HG03342 (cell line): Measurements from ENCODE around the gene TNRC6A.

Experiments used
- ATAC-seq: cut with Tn5 transposase; IDR thresholded peaks from one replicate; pipeline ENCODE4 v1.9.1; 2021; ENCODE audit warnings: mild to moderate bottlenecking, moderate library complexity; ENCODE audit not compliant: unreplicated experiment

TNRC6A gene

DNA sequence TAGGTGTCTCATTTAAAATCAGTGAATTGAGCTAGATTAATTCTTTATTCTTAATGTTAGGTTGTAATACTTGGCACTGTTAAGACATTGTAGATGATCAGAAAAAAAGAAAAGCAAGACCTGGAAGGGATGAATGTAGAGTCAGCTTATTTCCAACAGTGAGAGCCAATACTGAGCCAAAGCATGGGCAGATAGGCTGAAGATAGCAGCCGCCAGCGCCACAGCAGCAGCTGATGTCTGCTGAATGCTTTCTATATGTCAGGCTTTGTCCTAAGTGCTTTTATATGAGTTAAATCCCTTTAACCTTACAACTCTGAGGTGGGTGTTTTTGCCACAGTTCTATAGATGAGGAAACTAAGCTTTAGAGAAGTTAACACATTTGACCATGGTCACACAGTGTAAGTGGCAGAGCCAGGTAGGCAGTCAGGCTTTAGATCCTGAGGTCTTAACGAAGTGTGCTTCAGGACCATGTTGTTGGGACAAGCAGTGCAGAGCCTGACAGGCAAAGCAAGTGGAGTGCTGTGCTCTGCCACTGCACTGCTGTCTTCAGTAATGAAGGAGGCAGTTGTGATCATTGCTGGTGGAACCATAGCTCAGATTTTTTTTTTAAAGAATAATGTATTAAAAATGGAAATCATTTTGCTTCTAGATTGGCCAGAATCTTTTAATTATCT lies 25.9 kb downstream of the TNRC6A start:
- ATAC-seq: no peak

DNA sequence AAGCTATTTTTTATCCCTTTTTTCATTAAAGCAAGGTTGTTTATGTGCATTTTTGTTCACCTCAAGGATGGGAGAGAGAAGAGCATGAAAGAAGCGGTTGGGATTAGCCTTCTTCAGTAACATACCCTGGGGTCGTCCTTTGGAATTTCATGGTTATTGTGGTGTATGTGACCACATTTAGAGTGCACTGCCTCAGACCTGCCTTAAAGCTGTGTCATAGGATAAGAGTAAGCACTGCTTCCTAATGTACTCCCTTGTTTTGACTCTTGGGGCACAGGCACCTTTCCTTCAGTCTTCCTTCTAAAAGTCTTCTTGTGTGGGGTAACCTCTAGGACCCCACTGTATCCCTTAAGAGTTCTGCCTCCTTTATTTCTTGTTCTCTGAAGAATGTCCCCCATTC lies 28.9 kb downstream of the TNRC6A start:
- ATAC-seq: no peak

DNA sequence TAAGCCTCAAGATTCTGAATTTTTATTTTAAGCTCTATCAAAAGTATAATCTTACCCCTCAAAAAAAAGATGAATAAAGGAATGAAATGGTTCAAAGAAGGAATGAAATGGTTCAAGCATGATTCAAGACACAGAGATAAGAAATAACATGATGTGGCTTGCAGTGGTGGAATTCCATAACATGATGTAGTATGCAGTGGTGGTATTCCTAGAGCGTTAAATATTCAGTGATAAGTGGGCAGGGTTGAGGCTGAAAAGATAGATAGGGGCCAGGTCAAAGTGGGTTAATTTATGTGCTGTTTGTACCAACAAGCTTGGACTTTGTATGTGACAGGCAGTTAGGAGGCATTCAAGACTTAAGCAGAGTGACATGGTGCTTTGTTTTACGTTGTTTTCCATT lies 29.6 kb downstream of the TNRC6A start:
- no peak for ATAC-seq

DNA sequence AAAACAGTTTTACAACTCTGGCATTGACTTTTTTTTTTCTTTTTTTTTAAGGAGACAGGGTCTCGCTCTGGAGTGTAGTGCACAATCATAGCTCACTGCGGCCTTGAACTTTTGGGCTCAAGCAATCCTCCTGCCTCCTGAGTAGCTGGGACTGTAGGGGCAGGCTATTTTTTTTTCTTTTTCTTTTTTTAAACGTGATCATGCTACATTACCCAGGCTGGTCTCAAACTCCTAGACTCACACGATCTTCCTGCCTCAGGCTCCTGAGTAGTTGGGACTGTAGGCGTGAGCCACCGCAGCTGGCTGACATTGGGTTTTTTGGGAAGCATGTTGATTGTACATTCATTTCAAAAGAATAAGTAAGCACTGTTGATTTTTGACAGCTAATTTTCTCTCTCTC lies 32.1 kb downstream of the TNRC6A start:
- no peak for ATAC-seq

DNA sequence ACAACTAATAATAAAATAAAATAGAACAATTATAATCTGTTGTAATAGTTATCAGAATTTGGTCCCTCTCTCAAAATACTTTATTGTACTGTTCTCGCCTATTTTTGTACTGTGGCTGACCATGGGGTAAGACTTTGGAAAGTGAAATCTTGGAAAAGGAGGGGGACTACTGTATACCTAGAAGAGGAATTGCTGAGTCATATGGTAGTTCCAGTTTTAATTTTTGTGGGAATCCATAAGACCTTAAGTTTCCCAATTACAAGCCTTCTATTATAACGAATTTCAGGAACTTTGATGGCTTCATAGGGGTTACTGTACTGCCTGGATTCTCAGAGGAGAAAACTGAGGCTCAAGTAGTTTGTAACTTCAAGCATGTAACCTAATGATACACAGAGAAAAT lies 35.5 kb downstream of the TNRC6A start:
- ATAC-seq: no peak

DNA sequence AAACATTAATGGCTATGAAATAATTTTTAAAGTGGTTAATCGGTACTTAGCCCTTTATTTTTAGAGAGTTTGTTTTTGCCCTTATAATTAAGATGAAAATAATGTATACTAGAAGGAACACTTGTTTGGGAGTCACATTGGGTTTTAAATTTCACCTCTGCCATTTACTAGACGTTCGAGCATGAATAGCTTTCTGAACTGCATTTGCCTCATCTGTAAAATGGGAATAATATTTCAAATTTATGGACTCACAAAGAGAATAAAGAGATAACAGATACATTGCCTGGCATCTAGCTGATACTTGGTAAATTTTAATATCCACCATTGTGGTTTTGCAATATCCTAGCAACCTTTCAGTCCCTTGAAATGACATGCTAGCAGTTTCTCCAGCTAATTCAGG lies 36.6 kb downstream of the TNRC6A start:
- no peak for ATAC-seq

DNA sequence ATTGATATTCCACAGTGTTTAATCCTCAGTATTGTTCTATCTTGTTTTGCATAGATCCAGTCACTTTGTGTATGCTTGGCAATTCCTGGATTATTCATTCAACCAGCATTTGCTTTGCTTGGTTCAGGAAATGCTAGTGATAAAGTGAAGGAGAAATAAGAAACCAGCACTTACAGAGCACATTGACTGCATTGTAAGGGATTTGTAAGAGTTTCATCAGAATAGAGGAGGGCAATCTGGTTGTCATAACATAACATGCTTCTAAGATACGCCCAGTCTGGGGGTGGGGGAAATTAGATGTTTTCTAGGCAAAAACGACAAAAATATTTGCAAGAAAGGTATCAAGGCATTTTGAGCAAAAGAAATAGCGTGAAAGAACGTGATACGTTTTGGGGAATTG lies 40.4 kb downstream of the TNRC6A start:
- no peak for ATAC-seq

DNA sequence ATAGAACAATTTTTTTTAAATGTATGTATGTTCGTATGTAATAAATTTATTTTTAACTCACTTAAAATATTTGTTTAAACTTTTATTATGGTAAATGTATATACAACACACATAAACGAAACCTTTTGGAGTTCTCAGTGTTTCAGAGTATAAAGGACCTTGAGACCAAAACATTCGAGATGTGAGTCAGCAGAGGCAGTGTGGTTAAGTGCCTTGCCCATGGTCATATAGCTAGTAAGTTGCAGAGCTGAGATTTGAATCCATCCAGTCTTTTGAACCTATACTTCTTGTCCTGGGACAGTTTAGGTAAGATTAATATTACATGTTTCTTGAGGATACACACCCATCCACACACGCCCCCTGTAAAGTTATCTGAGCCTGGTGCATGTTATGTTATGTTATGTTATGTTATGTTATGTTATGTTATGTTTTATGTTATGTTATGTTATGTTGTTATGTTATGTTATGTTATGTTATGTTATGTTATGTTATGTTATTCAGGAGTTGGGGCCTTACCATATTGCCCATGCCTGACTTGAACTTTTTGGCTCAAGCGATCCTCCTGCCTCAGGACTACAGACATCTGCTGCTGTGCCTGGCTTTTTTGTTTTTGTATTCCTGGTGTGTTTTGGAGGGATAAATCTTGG lies 41.8 kb downstream of the TNRC6A start:
- ATAC-seq: no peak

DNA sequence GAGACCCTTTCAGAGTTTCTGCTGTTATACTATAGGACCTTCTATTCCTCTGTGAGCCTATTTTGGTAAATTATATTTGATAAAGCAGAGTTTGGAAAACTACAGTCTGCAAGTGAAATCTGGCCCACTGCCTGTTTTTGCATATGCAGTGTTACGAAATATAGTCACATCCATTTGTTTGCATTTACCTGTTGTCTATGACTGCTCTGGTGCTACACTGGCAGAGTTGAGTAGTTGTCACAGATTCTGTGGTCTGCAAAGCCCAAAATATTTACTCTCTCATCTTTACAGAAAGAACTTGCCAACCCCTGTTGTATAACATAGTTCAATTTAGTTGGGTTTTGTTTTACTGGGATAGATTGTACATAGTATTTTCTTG lies 42.3 kb downstream of the TNRC6A start:
- no peak for ATAC-seq

DNA sequence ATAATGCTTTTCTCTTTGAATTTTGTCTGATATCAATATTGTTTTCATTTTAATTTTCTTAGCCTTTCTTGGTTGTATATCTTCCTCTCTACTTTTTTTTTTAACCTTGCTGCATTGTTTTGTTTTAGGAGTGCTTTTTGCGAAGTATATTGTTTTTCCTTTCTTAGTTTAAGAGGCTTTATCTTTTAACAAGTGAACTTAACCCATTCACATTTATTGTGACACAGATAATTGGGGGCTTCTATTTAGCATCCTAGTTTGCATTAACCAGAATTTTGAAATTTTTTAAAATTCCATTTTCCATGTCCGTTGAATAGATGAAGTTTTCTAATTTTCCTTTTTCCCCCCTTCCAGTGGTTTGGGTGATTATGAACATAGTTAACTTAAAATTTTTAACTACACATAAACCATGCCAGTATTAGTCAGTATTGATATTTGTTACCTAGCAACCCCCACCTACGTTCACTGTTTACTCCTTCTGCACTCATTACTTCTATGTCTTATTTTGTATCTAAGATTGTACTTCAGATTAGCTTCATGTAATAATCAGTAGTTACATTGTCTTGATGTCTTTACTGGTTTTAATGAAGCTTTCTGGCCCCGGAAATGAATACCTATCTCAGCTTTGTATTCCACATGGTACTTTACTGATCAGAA lies 44.4 kb downstream of the TNRC6A start:
- no peak for ATAC-seq

DNA sequence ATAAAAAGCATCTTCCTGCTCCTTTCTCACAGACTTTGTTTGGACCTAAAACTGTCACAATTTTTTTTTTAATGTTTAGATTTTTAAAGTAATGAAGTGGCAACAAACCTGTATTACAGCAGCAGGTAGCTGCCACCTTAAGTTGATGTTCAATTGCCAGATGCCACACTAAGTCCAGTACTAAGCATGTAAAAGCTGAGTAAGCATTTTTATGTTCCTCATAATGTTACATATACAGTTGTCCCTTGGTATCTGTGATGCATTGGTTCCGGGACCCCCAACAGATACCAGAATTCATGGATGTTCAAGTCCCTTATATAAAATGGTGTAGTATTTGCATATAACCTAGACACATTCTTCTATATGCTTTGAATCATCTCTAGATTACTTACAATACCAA lies 45.1 kb downstream of the TNRC6A start:
- no peak for ATAC-seq

DNA sequence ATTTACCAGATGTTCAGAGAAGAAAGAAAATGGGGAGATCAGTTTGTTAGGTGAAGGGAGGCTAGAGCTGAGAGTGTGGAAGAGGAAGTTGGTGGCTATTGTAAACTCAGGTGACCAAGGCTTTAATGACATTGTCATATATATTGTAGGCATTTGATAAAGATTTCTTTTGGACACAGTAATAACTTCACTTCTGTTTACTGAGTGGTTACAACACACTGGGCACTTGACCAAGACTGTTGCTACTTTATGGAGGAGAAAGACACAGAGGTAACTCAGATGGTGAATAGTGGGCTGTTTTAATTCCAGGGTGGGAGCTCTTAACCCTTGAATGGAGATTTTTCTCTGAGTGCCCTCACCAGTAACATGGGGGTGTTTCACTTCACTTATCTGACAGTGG lies 46.0 kb downstream of the TNRC6A start:
- no peak for ATAC-seq

DNA sequence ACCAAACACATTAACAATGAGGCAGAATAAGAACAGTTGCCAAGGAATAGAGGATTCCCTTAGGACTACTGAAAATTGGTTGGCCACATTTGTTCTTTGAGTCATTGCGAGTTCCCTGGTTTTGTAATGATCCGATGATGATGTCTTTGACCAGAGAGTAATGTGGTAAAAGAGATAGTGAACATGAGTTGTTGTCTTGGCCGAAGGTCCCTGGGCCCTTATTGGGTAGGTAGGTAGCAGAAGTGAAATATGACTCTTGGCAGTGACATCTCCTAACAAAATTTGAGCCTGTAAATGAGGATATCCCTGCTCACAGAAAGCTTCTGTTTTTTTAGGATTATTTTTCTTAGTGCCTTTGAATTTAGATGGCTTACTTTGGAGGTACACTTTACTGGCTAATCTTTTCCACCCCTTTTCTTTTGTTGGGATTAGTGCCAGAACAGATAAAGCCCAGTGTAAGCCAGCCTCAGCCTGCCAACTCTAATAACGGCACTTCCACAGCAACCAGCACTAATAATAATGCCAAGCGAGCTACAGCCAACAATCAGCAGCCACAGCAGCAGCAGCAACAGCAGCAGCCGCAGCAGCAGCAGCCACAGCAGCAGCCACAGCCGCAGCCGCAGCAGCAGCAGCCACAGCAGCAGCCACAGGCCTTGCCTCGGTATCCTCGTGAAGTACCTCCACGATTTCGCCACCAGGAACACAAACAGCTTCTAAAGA lies 47.2 kb downstream of the TNRC6A start:
- ATAC-seq: no peak

DNA sequence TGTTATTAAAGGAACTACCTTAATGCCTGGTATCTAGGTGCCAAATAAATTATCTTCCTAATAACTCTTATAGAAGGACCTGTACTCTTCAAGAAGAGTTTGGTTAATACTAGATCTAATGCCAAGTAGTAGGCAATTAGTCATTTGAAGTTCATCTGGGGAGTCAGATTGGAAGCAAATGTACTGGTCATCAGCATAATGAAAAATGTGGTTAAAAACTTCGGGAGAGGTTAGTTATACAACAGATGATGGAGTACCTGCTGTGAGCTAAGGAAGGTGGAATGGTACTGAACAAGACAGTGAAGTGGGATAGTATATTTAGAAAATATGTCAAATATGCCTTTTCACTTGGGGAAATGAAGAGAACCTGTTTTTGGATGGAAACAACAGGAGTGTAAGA lies 49.2 kb downstream of the TNRC6A start:
- no peak for ATAC-seq

DNA sequence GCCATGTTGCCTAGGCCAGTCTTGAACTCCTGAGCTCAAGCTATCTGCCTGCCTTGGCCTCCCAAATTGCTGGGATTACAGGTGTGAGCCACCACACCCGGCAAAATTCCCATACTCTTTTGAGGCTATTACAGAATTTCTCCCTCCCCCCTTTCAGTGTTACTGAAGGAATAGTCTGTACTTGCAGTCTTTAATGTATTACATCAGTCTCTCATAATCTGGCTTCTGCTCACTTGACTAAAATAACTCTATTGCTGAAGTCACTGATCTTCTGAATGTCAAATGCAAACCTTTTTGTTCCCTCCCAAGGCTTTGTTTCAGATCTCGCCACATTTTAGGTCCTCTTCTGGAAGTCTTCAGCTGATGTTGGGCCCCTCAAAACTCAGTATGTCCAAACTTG lies 51.8 kb downstream of the TNRC6A start:
- ATAC-seq: no peak

DNA sequence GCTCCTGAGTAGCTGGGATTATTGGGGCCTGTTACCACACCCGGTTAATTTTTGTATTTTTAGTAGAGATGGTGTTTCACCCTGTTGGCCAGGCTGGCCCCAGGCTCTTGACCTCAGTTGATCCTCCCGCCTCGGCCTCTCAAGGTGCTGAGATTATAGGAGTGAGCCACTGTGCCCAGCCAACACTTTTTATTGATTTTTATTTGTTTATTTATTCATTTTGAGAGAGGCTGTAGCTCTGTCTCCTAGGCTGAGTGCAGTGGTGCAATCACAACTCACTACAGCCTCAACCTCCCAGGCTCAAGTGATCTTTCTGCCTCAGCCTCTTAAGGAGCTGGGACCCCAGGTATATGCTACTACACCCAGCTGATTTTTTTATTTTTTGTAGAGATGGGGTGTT lies 54.7 kb downstream of the TNRC6A start:
- ATAC-seq: no peak

DNA sequence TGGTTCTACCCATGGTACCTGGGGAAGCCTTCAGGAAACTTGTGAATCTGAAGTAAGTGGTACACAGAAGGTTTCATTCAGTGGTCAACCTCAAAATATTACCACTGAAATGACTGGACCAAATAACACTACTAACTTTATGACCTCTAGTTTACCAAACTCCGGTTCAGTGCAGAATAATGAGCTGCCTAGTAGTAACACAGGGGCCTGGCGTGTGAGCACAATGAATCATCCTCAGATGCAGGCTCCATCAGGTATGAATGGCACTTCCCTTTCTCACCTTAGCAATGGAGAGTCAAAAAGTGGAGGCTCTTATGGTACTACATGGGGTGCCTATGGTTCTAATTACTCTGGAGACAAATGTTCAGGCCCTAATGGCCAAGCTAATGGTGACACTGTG lies 60.4 kb downstream of the TNRC6A start:
- no peak for ATAC-seq

DNA sequence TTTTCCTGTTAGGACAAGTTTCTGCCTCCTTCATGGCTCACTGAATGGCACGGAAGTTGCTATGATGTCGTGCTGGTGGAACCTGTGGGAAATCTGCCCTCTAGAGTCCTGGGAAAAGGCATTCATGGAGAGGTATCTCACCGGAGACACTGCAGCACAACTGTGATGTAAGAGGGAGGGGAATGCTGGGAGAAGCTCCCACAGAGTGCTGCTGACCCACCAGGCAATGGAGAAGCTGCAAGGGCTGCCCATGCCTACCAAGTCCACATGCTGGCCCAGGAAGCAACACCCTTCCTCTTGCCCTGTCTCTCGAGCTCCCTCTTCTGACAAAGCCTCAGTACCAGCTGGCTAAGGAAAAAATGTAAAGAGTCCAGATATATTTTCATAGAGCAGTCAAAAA lies 71.1 kb downstream of the TNRC6A start:
- ATAC-seq: no peak

DNA sequence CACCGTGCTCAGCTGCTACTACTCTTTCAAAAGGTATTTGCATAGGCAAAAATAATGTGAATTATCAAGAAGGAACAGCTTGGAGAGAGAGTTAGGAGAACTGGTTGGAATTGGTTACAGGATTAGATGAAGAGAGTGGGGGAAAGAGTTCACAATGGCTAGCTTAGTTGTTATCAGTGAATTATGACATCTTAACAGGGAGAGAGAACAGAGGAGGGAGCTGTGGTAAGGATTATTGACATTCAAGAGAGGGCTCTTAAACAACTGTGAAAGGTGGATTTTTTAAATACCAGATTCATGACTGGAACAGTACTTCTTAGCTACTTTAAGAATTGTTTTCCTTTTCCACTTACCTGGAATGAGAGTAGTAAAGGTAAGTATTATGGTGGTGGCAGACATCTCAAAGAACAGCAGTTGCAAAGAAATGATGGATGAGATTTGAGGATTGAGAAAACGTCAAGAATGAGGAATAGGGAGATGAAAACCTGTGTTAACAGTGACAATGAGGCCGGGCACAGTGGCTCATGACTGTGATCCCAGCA lies 72.4 kb downstream of the TNRC6A start:
- no peak for ATAC-seq

DNA sequence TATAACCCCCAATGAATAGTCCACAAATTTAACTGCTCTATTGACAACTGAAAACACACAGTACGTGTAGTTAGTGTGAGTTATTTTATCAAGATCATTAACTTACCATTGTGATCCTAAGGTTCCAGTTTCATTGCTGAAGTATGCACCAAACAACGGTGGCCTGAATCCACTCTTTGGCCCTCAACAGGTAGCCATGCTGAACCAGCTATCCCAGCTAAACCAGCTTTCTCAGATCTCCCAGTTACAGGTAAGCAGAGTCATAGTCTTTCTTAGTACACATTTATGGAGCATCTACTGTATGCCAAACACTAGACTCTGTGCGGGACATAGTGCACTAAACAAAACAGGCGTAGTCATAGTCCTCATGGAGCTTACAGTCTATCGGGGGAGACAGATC lies 76.0 kb downstream of the TNRC6A start:
- no peak for ATAC-seq

DNA sequence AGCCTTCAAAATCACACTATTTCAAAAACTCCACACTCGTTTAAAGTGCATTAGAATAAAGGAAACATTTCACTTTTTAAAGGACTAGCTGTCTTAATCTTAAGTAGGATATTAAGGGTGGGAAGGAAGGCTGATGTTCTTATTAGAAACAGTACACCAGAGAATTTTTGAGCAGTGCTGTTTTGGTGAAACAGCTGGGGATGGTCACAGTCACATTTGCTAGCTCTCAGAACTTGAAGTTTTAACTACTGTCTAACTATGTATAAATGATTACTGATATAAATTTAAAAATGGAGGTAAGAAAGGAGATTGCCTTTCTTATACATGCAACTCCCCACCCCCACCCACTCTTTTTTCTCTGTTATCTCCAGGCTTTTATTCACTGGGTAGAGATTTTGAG lies 77.8 kb downstream of the TNRC6A start:
- no peak for ATAC-seq
